ENCODE results near the gene MARCHF3. TPM values are rescaled to one million over a fixed set of nuclear protein-coding genes. Genes with fewer than 3 reads are reported as not detected.

Gene MARCHF3
- total RNA-seq, 1 experiment from 2014 or later, result 5.4 TPM

GRCh38 chr5:126924331-126925033 lies 105.9 kb downstream of the MARCHF3 start:
- no TSS peak for BruUV-seq (replicated peaks)
- CTCF ChIA-PET, result no interaction called here

GRCh38 chr5:126921241-126922091 lies 108.9 kb downstream of the MARCHF3 start:
- H3K27me3 Mint-ChIP-seq (ENCODE audit: insufficient read depth, unreplicated experiment), result no peaks in the 10 kb centered on the region
- no peak for DNase-seq (ENCODE audit: unreplicated experiment)
- no peak overlapping the region for H3K4me3 Mint-ChIP-seq (ENCODE audit: unreplicated experiment)
- H3K36me3 Mint-ChIP-seq (ENCODE audit: insufficient read depth, unreplicated experiment), result no peaks in the 10 kb centered on the region
- CTCF ChIA-PET, result interaction anchor here (0.6 kb wide), 1 partner anchor 8 kb away, joined by 4 read pairs; no protein-coding TSS in a partner anchor
- TF ChIP-seq CTCF (IDR thresholded peaks at IDR 0.05; ENCODE audit: unreplicated experiment), result no peak
- peaks cover 18% of the 10 kb centered on the region for H3K4me1 Mint-ChIP-seq (ENCODE audit: insufficient read depth, unreplicated experiment)
- intact Hi-C loops (cut with micrococcal nuclease), result no loop called here
- no peak overlapping the region for H3K27ac Mint-ChIP-seq (ENCODE audit: low read depth, unreplicated experiment)
- H3K9me3 Mint-ChIP-seq (ENCODE audit: unreplicated experiment), result no peaks in the 10 kb centered on the region
- BruUV-seq (replicated peaks), result no TSS peak
- POLR2A ChIA-PET, result interaction anchor here (0.7 kb wide), 1 partner anchor 16 kb away, joined by 3 read pairs; no protein-coding TSS in a partner anchor

More at GRCh38 chr5:126924331-126925033, 105.9 kb downstream of the MARCHF3 start:
- no peaks in the 10 kb centered on the region for H3K9me3 Mint-ChIP-seq (ENCODE audit: unreplicated experiment)
- no peak overlapping the region for H3K4me3 Mint-ChIP-seq (ENCODE audit: unreplicated experiment)
- H3K36me3 Mint-ChIP-seq (ENCODE audit: insufficient read depth, unreplicated experiment), result no peaks in the 10 kb centered on the region
- no peak for DNase-seq (ENCODE audit: unreplicated experiment)
- H3K4me1 Mint-ChIP-seq (ENCODE audit: insufficient read depth, unreplicated experiment), result no peaks in the 10 kb centered on the region
- POLR2A ChIA-PET, result no interaction called here
- intact Hi-C loops (cut with micrococcal nuclease), result no loop called here
- H3K27me3 Mint-ChIP-seq (ENCODE audit: insufficient read depth, unreplicated experiment), result no peaks in the 10 kb centered on the region
- no peak overlapping the region for H3K27ac Mint-ChIP-seq (ENCODE audit: low read depth, unreplicated experiment)
- no peak for TF ChIP-seq CTCF (IDR thresholded peaks at IDR 0.05; ENCODE audit: unreplicated experiment)

- peaks cover 18% of the 10 kb centered on the region for H3K4me1 Mint-ChIP-seq (ENCODE audit: insufficient read depth, unreplicated experiment)
- no peak for DNase-seq (ENCODE audit: unreplicated experiment)
- H3K4me3 Mint-ChIP-seq (ENCODE audit: unreplicated experiment), result no peak overlapping the region
- H3K9me3 Mint-ChIP-seq (ENCODE audit: unreplicated experiment), result no peaks in the 10 kb centered on the region
- CTCF ChIA-PET, result no interaction called here
- no TSS peak for BruUV-seq (replicated peaks)
- H3K27ac Mint-ChIP-seq (ENCODE audit: low read depth, unreplicated experiment), result no peak overlapping the region
- intact Hi-C loops (cut with micrococcal nuclease), result no loop called here
- no peak for TF ChIP-seq CTCF (IDR thresholded peaks at IDR 0.05; ENCODE audit: unreplicated experiment)
- H3K27me3 Mint-ChIP-seq (ENCODE audit: insufficient read depth, unreplicated experiment), result no peaks in the 10 kb centered on the region
- POLR2A ChIA-PET, result no interaction called here
- H3K36me3 Mint-ChIP-seq (ENCODE audit: insufficient read depth, unreplicated experiment), result no peaks in the 10 kb centered on the region
Observed at GRCh38 chr5:126920291-126920690, 110.1 kb downstream of the MARCHF3 start.

GRCh38 chr5:126919566-126919965 lies 110.8 kb downstream of the MARCHF3 start:
- ChIA-PET POLR2A (no interaction called here), CTCF (no interaction called here)
- BruUV-seq (replicated peaks), result no TSS peak
- peaks cover 18% of the 10 kb centered on the region for H3K4me1 Mint-ChIP-seq (ENCODE audit: insufficient read depth, unreplicated experiment)
- no peak for DNase-seq (ENCODE audit: unreplicated experiment)
- no peak overlapping the region for H3K4me3 Mint-ChIP-seq (ENCODE audit: unreplicated experiment)
- no peak overlapping the region for H3K27ac Mint-ChIP-seq (ENCODE audit: low read depth, unreplicated experiment)
- H3K36me3 Mint-ChIP-seq (ENCODE audit: insufficient read depth, unreplicated experiment), result no peaks in the 10 kb centered on the region
- no peak for TF ChIP-seq CTCF (IDR thresholded peaks at IDR 0.05; ENCODE audit: unreplicated experiment)
- H3K9me3 Mint-ChIP-seq (ENCODE audit: unreplicated experiment), result no peaks in the 10 kb centered on the region
- intact Hi-C loops (cut with micrococcal nuclease), result no loop called here
- no peaks in the 10 kb centered on the region for H3K27me3 Mint-ChIP-seq (ENCODE audit: insufficient read depth, unreplicated experiment)

Measured in MCF 10A (cell line).